B cell (primary cell): Measurements from ENCODE around the gene DIP2A.

Experiments
- CTCF ChIP-seq: fragments of 200-600 bp; IDR thresholded peaks from one replicate; pipeline ENCODE4 v1.8.0; 2022; ENCODE audit warnings: antibody characterized with exemption, mild to moderate bottlenecking
- EZH2 ChIP-seq: IDR thresholded peaks from 2 replicates; pipeline ENCODE4 v1.6.1; 2012; ENCODE audit warnings: borderline replicate concordance, low read depth, mild to moderate bottlenecking, moderate library complexity, low read length; ENCODE audit not compliant: insufficient read depth, poor library complexity, severe bottlenecking

GRCh38 chr21:46442938-46443337 is 15.8 kb upstream of the DIP2A start:
- TF ChIP-seq CTCF (no peak), EZH2 (no peak)
